Fibroblast of skin of right biceps (primary cell): ENCODE measurements around the gene WIPF2.

Source experiments
- DNase-seq: peaks from one replicate; pipeline ENCODE4 v3.0.0-alpha.2; 2013

The WIPF2 gene

DNA sequence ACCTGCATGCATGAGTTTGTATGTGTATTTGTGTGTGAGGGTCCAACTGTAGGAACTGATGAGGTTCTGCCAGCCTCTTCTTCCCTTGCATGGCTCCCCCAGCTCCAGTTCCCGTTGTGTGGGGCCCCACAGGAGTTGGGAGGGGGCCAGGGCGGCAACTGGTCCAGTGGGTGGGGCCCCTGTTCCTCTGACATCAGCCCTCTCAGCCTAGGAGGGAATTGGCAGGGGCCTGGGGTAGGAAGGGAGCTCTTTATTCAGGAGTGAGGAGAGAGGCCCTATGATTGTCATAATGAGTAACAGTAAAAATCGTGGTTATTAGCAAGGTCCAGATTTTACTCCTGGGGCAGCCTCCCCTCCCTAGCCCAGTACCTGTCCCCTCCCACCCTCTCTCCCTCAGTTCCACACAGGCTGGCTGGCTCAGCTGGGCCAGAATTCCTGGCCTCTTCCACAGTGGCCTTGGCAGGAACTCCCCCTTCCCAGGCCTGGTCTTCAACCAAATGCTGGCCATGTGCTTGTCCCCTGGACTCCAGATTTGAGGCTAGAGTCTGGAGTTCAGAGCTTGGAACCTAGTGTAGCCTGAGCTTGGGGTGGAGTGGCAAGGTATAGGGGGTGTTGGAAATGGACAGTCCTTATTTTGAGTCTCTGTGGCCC, 108.8 kb downstream of the WIPF2 start:
- no peak for DNase-seq

DNA sequence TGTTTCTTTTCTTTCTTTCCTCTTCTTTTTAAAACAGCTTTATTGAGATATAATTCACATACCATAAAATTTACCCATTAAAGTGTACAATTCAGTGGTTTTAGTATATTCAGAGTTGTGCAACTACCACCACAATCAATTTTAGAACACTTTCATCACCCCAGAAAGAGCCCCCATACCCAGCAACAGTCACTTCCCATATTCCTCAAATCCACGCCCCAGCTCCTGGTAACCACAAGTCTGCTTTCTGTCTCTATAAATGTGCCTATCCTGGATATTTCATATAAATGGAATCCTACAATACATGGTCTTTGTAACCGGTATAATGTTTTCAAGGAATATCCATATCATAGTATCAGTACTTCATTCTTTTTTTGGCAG, 109.3 kb downstream of the WIPF2 start:
- no peak for DNase-seq

DNA sequence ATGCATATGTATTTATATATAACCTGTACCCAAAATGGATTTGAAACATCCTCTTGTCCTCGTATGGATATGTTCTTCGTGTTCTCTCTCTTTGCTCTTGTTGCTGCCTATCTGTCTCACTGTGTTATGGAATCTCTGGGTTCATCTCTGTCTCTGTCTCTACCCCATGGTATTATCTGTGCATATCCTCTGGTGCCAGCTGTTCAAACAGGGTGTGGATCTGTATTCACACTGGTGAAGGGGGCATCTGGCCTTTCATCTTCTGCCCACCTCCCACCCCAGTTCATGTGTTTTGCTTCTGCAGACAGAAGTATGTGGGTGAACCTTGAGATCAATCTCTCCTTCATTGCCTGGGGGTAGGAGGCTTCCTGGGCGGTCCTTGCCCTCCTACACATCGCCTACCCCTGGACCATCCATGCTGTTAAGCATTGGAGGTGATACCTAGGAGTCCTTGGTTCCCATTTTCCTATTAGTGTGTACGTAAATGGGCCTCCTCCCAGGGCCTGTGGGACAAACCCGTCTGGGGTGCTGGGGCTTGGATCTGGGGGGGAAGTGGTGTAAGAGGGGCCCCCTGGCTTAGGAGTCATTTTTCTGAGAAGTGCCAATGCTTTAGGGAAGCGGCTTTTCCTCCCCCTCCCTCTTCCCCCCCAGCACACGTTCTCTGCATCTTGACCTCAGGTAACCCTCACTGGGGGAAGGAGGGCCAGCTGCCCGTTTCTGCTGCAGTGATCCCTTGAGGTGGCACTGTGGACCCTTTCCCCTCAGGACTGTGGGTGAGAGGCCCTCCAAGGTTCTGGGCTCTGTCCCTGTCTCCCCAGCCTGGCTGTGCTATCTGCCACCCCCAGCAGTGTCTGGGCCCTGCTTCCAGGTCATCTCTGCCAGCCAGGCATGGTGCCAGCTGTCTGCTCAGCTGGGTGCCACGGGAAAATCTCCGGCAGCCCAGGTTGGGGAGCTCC, 111.0 kb downstream of the WIPF2 start:
- DNase-seq: no peak

DNA sequence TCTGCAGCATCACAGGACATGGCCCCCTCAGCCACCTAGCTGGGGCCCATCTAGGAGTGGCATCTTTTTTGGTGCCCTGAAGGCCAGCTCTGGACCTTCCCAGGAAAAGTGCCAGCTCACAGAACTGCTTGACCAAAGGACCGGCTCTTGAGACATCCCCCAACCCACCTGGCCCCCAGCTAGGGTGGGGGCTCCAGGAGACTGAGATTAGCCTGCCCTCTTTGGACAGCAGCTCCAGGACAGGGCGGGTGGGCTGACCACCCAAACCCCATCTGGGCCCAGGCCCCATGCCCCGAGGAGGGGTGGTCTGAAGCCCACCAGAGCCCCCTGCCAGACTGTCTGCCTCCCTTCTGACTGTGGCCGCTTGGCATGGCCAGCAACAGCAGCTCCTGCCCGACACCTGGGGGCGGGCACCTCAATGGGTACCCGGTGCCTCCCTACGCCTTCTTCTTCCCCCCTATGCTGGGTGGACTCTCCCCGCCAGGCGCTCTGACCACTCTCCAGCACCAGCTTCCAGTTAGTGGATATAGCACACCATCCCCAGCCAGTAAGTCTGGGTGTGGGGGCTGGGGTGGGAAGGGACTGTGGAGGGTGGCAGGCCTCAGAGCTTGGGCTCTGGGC, 111.9 kb downstream of the WIPF2 start:
- no peak for DNase-seq

DNA sequence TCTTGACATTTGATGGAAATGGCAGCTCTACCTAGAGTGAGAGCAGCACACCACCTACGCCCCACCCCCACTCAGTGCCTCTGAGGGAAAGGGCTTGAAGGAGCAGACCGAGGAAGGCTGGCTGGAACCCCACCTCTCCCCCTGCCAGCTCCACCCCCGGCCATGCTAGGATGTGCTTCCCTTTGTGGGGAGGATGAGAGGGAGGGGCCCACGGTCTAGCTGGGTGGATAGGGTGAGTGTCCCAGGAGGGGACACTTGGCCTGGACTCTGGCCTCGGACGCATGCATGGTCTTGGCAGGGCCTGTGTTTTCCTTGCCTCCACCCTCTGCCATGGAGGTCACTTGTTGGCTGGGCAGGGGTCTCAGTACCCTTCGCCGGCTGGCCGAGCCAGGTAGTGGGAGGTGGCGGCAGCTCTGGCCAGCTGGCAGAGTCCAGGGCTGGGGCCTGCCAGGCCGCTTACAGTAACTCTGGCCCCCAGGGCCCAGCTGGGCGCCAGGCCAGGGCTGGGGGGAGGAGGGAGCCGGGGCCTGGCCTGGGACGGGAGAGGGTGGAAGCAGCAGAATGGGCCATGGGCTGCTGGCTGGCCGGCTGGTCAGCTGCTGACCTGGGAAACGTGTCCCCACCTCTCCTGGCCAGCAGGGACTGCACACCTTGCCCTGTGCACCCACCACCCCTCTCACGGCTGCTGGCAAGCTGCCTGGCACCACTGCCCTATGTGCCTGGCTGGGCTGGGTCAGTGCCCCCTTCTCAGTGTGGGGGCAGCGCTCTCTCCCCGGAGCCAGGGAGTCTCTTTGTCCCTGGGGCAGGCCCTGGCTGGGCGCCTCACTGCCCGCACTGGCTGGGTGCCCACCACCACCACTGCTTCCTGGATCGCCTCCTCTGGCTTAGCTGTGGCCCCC, 112.9 kb downstream of the WIPF2 start:
- peak; percentile 42 for DNase-seq
